ENCODE data around the gene NOP9.

Gene NOP9, protein sequence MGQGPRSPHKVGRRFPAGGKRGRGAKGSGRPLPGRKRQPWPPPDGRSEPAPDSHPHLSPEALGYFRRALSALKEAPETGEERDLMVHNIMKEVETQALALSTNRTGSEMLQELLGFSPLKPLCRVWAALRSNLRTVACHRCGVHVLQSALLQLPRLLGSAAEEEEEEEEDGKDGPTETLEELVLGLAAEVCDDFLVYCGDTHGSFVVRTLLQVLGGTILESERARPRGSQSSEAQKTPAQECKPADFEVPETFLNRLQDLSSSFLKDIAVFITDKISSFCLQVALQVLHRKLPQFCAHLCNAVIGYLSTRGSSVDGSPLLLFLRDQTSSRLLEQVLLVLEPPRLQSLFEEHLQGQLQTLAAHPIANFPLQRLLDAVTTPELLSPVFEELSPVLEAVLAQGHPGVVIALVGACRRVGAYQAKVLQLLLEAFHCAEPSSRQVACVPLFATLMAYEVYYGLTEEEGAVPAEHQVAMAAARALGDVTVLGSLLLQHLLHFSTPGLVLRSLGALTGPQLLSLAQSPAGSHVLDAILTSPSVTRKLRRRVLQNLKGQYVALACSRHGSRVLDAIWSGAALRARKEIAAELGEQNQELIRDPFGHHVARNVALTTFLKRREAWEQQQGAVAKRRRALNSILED

DNA sequence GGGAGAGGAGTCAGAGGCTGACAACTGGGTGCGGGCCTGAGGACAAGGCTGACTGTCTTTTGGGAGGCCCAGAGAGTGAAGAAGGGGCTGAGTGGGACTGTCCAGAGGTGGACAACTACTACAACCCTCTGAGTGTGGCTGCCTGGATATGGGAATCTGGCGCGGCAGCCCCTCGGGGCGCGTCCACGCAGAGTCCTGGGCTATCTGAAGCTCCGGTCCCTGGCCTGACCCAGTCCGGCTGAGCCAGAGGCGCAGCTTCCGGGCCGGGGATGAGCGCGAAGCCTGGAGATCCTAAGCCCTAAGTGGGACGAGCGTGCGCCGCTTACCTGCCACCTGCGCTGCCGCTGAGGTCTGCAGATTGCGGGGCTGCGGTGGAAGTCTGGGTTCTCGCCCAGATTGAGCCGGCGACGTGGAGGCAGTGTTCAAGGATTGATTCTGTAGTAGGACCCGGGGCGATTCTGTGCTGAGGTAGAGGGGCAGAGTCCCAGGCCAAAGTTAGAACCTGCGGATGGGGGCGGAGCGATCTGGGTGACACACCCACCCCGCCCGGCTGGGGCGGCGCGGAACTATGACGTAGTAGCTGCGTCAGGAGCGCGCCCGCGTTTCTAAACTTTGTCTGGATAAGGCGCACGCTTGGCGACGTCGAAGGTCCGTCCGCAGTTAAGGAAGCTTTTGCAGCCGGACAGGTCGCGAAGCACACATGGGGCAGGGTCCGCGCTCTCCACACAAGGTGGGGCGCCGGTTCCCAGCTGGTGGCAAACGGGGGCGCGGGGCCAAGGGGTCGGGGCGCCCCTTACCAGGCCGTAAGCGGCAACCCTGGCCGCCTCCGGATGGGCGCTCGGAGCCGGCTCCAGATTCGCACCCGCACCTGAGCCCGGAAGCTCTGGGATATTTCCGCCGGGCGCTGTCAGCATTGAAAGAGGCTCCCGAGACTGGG lies at the start of gene NOP9, which contains the start of gene DHRS1:
TSS of gene NOP9 (plus strand) at position 596 of the 937 bp plus-strand sequence. CDS start at position 701, 105 bp downstream.
TSS of gene DHRS1 (minus strand) at position 526 of the 937 bp plus-strand sequence. CDS start 674 bp downstream, outside the sequence.
- peak; percentile 87 to 92 for DNase-seq

DNA sequence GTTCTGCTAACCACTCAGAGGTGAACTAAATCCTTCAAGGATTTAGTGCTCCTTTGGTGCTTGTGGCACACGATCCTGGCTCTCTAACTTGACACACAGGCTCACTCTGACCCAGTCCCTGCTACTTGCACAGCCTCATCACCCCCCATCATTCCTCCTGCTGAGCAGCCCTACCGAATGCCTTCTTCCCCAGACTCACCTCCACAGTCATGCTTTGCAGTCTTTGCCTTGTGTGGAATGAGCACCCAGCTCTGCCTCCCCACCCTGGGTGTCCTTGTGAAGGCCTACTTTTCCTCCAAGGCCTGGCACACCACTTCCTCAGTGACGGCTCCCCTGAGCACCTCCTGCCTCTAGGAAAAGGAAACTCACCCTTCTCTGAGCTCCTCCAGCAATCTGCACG lies 49.3 kb upstream of the NOP9 start:
- DNase-seq, result no peak

DNA sequence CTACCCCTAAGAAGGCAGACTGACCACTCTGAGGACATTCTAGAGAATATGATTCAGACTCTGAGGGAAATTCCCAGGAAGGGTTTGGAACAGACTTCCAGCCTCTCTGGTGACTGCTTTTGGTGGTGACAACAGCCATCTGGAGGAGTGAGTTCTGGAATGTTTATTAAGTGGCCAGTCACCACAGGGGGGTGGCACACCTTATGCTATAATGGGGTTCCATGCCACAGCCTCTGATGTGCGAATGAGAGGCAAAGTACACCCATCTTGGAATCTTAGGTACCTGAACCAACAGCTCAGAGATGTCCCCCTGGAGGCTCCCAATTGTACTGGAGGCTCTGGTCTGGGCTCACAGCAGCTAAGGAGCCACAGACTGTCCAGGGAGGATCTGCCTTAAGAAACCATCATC lies 47.8 kb upstream of the NOP9 start:
- no peak for DNase-seq

DNA sequence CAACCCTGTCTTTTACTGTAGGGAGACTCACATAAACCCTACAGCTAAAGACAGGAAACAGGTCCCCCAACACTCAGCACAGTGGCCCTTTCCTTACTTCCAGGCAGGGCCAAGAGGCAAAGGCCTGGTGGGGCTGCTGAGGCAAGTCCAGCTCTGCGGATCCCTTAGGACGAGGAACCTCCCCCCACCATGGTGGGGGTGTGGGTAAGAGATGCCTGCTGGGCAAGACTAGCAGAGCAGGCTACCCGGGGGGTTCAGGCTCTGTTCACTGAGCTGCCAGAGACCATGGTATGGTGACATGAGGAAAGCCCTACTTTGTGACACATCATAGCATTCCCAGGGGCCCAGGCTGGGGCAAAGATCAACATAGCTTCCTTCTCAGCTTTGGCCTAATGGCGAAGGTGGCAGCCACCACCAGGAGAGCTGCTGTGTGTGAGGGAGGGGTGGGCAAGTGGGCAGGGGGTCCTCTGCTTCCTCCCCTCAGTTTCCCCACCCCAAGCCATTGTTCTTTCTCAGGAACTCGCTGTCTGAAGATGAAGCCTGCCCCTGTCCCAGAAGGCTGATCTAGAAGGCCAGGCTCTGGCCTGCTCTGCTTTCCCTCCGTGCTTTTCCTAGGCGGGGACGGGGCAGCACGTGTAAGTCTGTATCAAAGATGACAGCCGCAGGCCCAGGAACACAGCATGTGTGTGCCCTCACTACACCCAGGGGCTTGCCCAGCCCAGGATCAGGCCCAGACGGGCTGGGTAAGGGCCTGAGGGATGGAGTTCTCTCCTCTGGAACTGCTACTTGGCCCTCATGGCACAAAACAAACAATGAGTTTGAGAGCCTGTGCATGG lies 47.1 kb upstream of the NOP9 start:
- no peak for DNase-seq

DNA sequence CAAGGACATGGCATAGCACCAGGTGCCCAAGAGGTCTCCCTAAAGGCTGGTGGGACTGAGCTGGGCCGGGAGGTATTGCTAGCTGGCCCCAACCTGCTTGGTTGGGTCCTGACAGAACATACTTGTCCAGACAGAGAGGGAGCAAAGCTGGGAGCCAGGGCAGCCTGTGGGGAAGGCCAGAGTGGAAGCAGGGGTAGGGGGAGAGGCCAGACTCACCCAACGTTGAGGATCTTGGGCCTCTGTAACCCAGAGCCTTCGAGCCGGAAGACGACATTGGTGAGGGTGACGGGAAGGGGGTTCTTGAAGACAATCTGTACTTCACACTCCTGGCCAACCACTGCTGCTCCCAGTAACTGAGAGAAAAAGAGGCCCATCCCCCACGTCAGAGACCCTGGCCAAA lies 45.7 kb upstream of the NOP9 start:
- DNase-seq, result no peak

DNA sequence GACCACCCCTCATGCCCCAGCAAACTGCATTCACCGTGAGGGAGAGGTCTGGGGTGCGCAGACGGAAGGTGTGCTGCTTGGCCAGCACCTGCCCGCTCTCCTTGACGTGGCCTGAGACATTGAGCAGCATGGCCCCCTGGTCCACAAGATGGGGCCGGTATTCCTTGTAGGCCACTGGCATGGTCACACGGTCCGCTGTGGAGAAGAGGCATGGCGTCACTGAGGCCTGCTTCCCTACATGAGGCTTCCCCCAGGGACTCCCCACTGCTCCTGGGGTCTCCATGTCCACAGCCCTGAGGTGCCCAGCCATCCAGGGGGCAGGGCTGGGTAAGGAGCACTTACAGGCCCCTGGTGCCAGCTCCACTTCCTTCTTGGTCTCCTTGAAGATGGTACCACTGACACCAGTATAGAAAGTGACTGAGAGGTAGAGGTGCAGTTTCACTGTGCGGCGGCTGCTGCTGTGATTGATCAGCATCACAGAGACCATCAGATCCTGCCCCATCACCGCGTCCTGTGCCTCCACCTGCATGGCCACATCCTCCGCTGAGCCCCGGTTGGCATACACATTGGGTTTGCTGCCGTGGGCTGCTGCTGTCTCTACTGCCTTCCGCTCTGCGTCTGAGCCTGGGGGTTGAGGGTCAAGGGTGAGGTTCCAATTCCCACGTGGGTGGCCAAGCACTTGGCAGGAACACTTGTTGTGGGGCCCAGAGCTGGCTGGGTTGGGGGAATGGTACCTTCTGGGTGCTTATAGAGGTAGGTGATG lies 44.8 kb upstream of the NOP9 start:
- no peak for DNase-seq

DNA sequence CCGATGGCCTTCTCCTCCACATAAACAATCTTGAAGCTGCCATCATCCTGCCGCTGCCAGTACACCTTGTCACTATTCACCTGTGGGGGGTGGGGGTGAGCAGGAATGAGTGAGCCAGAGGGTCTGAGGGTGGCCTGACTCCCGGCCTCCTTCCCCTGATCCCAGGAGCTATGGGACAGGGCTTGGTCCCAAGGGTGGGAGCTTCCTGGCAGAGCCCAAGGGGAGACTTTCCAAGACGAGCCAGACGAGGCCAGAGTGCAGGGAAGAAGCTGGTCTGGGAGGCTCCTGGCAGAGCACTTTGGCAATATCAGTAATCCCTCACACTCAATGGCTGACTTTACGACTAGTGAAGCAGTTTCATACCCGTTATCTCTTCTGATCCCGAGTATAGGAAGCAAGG lies 44.2 kb upstream of the NOP9 start:
- no peak for DNase-seq

DNA sequence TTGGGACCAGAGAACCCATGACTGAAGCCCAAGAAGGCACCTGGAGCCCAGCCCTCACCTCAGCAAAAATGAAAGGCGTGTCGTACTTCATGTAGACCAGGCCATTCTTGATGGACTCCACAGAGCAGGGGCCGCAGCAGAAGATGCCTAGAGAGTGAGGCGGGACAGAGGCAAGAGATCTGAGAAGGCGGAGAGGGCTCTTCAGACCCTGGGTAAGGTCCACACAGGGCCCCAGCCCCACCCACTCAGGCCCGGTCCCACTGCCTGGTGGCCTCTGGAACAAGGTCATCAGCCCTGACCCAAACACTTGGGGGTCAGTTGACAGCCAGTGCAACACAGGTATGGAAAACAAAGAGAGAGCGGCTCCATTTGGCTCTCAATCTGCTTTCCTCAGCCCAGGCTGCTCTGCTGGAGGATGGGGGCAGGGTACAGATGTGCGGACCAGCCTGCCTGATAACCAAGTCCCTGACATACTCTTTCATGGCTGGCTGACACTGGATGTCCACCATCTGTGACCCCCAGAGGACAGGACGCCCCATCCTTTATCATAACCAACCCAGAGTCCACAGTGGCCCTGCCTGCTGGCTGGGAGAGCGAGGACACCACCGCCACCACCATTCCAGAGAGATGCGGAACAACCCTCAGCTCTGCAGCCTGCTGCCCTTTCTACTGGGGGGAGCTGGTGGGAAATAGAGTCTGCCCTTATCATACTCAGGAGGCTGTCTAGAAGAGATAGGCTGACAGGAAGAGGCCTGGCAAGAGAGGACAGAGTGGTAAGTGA lies 43.5 kb upstream of the NOP9 start:
- DNase-seq, result no peak

DNA sequence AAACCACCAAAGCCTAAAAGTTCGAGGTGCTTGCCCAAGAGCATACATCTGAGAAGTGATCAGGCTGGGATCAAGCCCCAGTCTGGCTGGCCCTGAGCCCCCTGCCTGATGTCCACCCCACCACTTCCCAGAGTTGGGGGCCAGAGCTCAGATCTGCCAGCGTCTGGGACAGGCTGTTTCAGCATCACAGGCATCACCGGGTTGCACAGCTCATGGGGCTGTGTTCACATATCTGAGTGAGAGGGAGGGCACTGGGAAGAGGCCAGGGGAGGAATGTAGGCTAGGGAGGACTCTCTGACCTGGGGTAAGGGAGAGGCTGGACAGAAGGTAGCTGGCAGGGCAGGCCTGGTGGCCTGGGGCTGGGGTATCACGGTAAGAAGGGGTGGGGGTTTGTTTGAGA lies 42.7 kb upstream of the NOP9 start:
- no peak for DNase-seq

DNA sequence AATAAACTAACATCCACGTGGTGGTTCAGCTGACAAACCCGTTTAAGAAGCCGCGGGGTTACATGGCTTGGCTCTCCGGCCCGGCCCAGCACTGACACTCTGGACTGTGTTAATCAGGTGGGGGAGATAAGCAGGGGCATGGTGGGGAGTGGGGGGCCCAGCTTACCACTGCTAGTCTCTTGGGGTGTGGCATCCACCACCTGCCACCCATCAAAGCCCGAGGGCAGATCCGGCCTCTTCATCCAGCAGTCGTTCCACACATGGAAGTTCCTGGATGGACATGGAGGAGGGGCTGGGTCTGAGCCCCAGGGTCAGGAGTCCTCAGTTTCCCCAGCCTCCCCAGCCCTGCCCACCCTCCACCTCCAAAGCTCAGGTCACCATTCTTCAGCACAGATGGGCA lies 41.5 kb upstream of the NOP9 start:
- DNase-seq, result no peak

DNA sequence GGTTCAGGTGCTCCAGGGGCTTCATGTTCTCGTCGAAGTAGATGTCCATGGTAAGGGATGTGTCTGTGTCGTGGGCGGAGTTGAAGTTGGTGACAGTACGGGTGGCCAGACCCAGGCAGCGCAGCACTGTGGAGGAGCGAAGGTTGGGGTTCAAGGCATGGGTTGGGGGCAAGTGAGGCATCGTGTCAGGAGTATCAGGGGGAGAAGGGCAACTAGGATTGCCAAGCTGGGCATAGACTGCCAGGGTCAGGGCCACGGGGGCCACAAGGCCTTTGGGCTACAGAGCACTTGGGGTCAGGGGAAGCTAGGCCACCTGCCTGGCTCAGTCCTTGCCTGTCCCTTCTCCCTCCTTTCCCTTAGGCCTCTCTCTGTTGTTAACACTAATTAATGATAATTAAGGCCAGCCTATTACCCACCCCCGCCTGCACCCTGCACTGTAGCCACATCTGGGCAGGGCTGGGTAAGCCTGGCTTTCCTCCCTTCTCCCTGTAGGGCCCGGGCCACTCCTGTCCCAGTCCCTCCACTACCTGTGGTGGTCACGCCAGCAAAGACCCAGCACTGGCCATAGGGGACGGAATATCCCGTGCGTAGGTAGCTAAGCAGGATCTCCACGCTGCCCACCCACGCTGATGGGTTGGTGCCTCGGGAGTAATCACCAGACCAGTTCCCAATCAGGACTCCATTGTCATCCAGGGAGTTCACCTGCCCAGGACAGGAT lies 40.9 kb upstream of the NOP9 start:
- no peak for DNase-seq

DNA sequence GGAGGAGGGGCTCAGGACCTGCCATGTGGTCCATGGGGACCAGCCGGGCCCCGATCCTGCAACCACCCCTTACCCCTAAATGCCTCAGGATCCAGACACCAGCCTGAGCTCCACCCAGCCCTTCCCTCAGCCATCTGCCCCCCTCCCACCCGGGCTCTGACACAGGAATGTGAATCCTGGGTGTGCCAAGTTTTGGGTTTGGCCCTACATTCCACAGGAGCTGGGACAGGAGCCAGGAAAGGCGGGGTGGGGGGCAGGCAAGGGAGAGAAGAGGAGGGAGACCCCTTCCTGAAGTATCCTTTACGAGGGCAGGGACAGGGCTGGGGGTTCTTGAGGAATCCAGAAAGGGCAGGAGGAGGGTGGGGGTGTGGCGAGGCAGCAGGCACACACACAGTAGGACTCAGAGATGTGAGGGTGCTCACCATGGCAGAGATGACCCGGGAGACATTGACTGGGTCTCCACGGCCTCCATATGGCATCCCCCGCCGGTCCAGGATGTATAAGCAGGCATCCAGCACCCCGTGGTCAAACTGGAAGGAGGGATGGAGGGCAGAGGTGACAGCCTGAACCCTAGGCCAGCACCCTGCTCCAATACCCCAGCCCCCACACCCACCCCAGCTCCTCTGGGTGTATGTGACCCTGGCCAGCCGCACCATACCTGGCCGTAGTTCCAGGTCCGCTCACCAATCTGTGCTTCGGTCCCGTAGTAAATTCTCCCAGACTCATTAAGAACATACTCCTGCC lies 40.2 kb upstream of the NOP9 start:
- DNase-seq, result no peak

DNA sequence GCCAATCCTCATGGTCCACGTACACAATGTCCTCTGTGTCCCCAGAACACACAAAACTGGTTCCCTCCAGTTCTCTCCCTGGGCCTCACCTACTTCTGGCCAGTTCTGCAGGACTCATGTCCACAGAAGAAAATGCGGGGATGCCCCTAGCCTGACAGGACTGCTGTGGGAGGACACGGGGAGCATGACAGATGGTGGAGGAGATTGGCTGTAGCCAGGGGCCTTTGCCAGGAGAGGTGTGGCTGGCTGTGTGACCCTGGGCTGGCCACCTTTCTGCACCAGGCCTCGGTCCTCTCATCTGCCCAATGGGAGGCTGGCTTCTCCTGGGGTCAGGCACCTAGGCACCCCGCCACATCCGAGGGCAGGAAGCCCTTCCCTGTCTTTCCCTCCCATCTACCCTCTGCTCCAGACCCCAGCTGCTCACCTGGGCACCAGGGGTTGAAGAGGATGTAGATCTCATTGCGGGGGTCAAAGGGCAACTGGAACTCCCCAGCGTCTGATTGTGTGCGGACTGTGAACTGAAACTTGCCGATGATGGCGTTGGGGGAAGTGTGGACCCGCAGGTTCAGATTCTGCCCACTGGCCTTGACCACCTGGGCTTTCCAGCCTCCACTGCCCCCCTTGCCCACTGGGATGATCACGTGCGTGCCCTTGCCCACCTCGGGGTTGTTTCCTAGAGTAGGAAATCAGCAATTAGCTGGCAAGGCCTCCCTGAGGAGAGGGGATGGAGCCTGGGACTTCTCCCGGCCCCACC lies 39.4 kb upstream of the NOP9 start:
- DNase-seq, result no peak

DNA sequence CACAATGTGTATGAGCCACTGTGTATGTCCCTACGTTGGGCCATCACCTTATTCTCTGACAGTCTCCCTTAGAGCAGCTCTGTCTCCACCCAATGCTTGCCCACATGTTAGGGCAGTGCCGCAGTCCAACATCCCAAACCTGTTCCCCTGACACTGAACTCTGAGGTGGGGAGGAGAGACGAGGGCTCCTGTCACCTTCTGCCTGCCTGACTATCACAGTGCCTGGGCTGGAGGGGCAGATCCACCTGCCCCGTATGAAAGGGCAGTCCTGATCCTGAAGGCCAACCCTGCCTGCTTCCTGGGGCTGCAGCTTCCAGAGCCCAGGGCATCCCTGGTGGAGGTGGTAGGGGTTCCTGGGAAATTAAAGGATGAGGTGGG lies 38.9 kb upstream of the NOP9 start:
- DNase-seq, result no peak

DNA sequence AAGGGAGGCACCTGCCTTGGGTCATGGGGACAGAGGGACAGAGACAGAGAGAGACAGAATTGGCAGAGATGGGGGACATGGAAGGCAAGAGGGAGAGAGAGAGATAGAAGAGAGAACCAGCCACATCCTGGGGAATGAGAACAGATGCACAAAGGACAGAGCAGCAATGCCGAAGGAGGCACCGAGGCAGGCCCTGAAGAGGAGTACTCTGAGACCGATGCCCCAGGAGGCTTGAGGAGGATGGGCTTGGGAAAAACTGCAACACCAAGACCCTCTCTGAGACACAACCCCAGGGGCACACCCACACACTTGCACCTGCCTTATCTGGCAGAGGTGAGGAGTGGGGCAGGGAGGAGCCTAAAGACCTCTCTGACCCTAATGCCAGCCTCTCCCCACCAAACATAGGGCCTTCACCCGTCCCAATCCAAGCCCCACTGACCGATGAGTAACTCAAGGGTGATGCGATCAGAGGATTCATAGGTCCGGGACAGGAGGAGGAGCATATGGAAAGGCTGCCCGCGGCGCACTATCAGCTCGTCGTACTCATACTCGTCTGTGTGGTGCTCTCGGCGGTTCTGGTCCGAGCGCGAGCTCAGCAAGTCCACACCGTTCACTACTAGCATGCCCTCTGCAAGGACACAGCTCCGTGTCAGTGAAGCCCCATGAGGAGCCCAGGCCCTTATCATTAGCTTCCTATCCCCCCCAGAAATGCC lies 38.2 kb upstream of the NOP9 start:
- no peak for DNase-seq

DNA sequence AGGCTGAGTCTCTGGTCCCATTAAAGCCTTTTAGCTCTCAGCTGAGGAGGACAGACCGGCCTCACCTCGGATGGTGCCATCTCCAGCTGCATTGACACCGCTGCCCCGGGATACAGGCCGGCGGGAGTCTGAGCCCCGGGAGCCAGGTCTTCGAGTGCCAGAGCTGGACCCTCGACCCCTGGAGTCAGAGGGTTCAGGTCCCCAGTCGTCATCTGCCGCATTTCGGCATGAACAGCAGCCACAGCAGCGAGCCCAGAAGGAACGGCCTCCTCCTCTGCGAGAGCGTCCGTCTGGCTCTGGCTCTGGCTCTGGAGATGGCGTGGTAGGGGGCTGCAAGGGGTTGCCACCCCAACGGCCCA lies 37.7 kb upstream of the NOP9 start:
- no peak for DNase-seq

DNA sequence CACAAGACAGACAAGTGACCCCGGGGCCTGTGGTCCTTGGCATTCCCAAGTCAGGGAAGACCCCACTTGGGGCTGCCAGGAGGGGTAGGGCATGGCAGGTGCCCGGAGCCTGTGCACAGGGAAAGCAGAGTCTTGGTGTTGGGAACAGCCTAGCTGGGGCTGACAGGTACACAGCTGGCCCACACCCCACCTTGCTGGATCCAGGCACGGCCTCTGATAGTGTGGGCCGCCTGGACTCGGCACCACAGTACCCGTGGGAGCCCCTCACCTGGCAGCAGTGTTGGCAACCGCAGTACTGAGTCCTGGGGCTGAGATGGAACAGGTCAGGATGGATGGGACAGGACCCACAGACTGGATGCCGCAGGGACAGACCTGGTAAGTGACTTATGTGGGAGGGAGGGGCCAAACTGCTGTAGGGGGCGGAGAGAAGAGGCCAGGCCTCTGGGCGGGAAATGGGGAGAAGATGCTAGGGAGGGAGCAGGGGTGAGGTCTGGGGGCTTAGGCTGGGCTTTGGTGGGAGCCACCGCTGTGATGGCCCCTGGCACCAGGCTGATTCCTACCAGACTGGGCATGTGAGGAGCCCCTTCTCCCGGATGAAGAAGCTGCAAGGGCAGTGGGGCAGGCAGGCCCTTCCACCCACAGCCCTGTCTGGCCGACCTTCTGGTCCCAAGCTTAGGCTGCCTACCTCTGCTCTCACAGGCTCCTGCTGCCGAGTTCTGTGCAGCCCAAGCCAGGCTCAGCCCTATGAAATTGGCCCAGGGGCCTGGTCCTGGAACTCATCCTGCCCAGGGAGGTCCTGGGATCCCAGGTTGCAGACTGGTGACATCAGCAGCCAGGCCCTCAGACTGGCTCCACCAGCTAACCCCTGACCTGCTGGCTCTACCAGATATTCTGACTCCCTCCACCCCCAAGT lies 36.6 kb upstream of the NOP9 start, which contains the start of gene TGM1:
TSS of gene TGM1 (minus strand) at position 357 of the 913 bp plus-strand sequence. CDS start 825 bp downstream, outside the sequence.
- DNase-seq, result no peak
